ENCODE results near the gene FAM78A. TPM values are rescaled to one million over a fixed set of nuclear protein-coding genes. Genes with fewer than 3 reads are reported as not detected.

The FAM78A gene, protein sequence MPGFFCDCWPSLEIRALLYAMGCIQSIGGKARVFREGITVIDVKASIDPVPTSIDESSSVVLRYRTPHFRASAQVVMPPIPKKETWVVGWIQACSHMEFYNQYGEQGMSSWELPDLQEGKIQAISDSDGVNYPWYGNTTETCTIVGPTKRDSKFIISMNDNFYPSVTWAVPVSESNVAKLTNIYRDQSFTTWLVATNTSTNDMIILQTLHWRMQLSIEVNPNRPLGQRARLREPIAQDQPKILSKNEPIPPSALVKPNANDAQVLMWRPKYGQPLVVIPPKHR
- total RNA-seq (2021; ENCODE audit: unreplicated experiment) = 3.4 TPM
- polyA plus RNA-seq (2012) = 1.8 and 2.2 TPM in 2 replicates
- percentile 26 among the genes with signal in this experiment for Bru-seq, nascent RNA
- percentile 38 among the genes with signal in this experiment for BruChase-seq, experiment 1, labeled RNA remaining after a 6-hour chase
- BruChase-seq, experiment 2, labeled RNA remaining after a 2-hour chase = percentile 41 among the genes with signal in this experiment
- long read RNA-seq, partial matches to known transcripts = 0 of 4 reads
- long read RNA-seq, other reads (novel, unspliced or antisense) = 4 of 4 reads

DNA sequence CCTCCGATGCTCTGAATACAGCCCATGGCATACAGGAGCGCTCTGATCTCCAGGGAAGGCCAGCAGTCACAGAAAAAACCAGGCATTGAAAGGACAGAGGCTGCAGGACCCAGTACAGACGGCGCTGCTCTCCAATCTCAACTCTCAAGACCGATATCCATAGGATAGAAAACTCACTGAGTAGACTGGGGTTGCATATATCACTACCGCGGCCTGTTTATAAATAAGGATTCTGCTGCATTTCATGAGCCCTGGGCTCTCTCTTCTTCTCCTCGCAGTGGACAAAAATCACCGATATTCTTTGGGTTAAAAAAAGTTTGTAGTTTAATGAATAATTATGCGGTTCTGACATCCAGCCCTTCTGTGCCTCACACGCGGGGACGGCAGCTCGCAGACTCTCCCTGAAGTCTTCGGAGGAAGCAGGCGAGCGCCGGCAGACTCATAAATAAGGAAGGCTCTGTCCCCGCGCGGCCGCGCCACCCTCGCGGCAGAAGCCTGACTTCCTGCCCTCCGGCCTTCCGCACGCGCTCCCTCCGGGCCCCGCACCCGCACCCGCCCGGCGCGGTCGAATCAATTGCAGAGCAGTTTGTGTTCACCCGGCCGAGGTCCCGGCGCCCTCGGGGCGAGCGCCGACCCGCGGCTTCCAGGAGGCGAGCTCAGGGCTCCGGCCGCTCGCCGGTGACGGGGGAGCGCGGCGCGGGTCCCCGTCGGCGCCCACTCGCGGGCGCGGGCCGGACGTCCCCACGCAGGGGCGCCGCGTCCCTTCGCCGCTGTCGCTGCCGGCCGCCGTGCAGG lies at the start of gene FAM78A:
Gene FAM78A, minus strand, starts transcription at position 417 of the 795 bp plus-strand sequence. Its CDS starts 331 bp downstream, at position 86.
- intact Hi-C loops (cut with micrococcal nuclease) = no loop called here
- ATAC-seq (no peak), DNase-seq (ENCODE audit: low read depth, low spot score) (no peak)
- Histone ChIP-seq H3K79me2 (ENCODE audit: insufficient read depth, low read length) (no peaks in the 10 kb centered on the region), H3K9me3 (ENCODE audit: control insufficient read depth in 1 of 2, insufficient read depth in 1 of 2, low read depth in 1 of 2, low read length in 2 of 2) (no peaks in the 10 kb centered on the region), H3K9ac (ENCODE audit: low read length) (peak within 1 kb of the TSS; percentile 50), H3K9me2 (ENCODE audit: insufficient read depth) (no peaks in the 10 kb centered on the region), H3K27ac (ENCODE audit: low read depth, low read length) (peak within 1 kb of the TSS; percentile 40; the same call in 1 of the 2 replicates), H3K27me3 (ENCODE audit: insufficient read depth, low read length) (no peaks in the 10 kb centered on the region), H3K4me1 (ENCODE audit: control insufficient read depth in 1 of 2, insufficient read depth in 2 of 2, low read length in 2 of 2) (peaks cover 0 to 8% of the 10 kb centered on the region in 2 experiments; a peak in 1 of 4 replicates), H3K36me3 (ENCODE audit: control insufficient read depth in 1 of 2, insufficient read depth in 2 of 2, low read length in 2 of 2) (no peaks in the 10 kb centered on the region), H3K4me3 (replicated peaks in 1 of 2; ENCODE audit: low read depth in 1 of 2, low read length in 2 of 2) (peak within 1 kb of the TSS; percentile 41 to 62), H3K4me2 (ENCODE audit: low read length) (peak within 1 kb of the TSS; percentile 83), H4K20me1 (ENCODE audit: insufficient read depth) (no peaks in the 10 kb centered on the region), H2AFZ (ENCODE audit: low read depth, low read length, poor library complexity, severe bottlenecking) (no peak within 1 kb of the TSS)
- ChIA-PET CTCF (no interaction called here), RAD21 (ENCODE audit: low non-redundant PET in 1 of 2, low total read pairs in 2 of 2, uncharacterized antibody in 2 of 2, unreplicated experiment in 2 of 2) (no interaction called here), POLR2A (no interaction called here)
- TF ChIP-seq, protein P1, sequence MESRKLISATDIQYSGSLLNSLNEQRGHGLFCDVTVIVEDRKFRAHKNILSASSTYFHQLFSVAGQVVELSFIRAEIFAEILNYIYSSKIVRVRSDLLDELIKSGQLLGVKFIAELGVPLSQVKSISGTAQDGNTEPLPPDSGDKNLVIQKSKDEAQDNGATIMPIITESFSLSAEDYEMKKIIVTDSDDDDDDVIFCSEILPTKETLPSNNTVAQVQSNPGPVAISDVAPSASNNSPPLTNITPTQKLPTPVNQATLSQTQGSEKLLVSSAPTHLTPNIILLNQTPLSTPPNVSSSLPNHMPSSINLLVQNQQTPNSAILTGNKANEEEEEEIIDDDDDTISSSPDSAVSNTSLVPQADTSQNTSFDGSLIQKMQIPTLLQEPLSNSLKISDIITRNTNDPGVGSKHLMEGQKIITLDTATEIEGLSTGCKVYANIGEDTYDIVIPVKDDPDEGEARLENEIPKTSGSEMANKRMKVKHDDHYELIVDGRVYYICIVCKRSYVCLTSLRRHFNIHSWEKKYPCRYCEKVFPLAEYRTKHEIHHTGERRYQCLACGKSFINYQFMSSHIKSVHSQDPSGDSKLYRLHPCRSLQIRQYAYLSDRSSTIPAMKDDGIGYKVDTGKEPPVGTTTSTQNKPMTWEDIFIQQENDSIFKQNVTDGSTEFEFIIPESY (IDR thresholded peaks at IDR 0.05; ENCODE audit: extremely low read depth, insufficient replicate concordance, low read length) = no peak
- TF ChIP-seq SP1 (IDR thresholded peaks at IDR 0.05; ENCODE audit: low read depth) (no peak), EGR1 (IDR thresholded peaks at IDR 0.05; ENCODE audit: low read depth) (no peak)
- no TSS peak for BruUV-seq (replicated peaks)

All from HCT116 (cell line).